Suprapubic skin (tissue), 4 donors: ENCODE results near the gene FAM53C.

Source experiments
- EP300 ChIP-seq: sonication (generic); formaldehyde crosslinking; IDR thresholded peaks from one replicate; pipeline ENCODE4 v1.6.1; 2017; ENCODE audit warnings: antibody characterized with exemption
- POLR2A ChIP-seq, 2 donors: fragments of 450-650 bp; IDR thresholded peaks; one replicate each; pipeline ENCODE4 v1.6.1; 2017; ENCODE audit warnings: antibody characterized with exemption in 2 of 2, mild to moderate bottlenecking in 2 of 2, moderate library complexity in 2 of 2
- POLR2AphosphoS5 ChIP-seq, 3 donors: sonication (generic); formaldehyde crosslinking; IDR thresholded peaks; one replicate each; pipeline ENCODE4 v1.6.1; 2017; ENCODE audit warnings: antibody characterized with exemption in 3 of 3
- TF ChIP-seq, protein P1 (sequence below), 2 donors: fragments of 200-600 bp in 1 of 2; fragments of 450-650 bp in 1 of 2; sonication (generic) in 1 of 2; IDR thresholded peaks; one replicate each; pipeline ENCODE4 v1.5.1; 2016 to 2019; ENCODE audit warnings: antibody characterized with exemption in 2 of 2, mild to moderate bottlenecking in 1 of 2, moderate library complexity in 1 of 2

GRCh38 chr5:138331449-138332368 is 6.4 kb upstream of the FAM53C start, which contains the start of gene CDC25C:
- TF ChIP-seq, protein P1, sequence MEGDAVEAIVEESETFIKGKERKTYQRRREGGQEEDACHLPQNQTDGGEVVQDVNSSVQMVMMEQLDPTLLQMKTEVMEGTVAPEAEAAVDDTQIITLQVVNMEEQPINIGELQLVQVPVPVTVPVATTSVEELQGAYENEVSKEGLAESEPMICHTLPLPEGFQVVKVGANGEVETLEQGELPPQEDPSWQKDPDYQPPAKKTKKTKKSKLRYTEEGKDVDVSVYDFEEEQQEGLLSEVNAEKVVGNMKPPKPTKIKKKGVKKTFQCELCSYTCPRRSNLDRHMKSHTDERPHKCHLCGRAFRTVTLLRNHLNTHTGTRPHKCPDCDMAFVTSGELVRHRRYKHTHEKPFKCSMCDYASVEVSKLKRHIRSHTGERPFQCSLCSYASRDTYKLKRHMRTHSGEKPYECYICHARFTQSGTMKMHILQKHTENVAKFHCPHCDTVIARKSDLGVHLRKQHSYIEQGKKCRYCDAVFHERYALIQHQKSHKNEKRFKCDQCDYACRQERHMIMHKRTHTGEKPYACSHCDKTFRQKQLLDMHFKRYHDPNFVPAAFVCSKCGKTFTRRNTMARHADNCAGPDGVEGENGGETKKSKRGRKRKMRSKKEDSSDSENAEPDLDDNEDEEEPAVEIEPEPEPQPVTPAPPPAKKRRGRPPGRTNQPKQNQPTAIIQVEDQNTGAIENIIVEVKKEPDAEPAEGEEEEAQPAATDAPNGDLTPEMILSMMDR (IDR thresholded peaks at IDR 0.05): no peak
- TF ChIP-seq POLR2A (IDR thresholded peaks at IDR 0.05) (no peak), EP300 (no peak), POLR2AphosphoS5 (IDR thresholded peaks at IDR 0.05) (no peak)
